Measurements from ENCODE around the gene TMEM198. TPM values are rescaled to one million over a fixed set of nuclear protein-coding genes. Genes with fewer than 3 reads are reported as not detected.
A peak's percentile ranks its signal among the peaks of the same experiment; 100 is the strongest.

The TMEM198 gene
- total and polyA plus RNA-seq, 9 of the 15 experiments (the other 6 are each of a cell fraction or from before 2014, with no cell fraction given), result 0.03 to 3.8 (median 1.0) TPM

DNA sequence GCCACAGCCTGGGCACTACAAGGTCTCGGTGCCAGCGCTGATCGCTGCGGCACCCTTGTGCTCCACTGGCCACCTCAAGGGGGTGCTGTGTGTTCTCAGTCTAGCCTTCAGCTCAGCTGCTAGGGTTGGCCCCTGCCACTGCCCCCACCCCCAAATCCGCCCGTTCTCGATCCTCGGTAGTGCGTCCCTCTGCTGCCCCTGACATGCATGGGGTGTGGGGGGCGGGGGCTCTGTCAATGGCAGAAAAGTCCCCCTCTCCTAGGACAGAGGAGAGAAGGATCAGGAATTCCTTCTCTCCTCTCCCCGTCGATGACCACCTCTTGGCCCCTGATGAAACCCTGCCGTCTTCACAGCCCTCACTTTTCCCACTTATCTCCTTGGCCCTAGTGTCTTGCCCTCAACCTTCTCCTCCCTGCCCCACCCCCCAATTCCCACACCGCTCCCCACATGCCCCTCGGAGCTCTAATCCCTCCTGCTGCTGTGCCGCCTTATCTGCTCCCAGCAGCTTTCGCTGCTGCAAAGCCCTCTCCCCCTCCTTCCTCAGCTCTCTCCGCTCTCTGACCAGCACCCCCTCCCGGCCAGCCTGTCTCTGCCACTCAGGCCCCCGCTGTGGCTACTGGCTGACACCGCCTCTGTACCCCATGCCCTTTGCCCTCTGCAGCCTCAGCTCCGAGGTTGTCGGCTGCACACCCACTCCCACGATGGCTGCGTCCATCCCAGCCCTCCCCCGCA lies 33.9 kb upstream of the TMEM198 start (continued):
- TF ChIP-seq, protein P1, sequence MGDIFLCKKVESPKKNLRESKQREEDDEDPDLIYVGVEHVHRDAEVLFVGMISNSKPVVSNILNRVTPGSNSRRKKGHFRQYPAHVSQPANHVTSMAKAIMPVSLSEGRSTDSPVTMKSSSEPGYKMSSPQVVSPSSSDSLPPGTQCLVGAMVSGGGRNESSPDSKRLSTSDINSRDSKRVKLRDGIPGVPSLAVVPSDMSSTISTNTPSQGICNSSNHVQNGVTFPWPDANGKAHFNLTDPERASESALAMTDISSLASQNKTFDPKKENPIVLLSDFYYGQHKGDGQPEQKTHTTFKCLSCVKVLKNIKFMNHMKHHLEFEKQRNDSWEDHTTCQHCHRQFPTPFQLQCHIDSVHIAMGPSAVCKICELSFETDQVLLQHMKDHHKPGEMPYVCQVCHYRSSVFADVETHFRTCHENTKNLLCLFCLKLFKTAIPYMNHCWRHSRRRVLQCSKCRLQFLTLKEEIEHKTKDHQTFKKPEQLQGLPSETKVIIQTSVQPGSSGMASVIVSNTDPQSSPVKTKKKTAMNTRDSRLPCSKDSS (IDR thresholded peaks at IDR 0.05; ENCODE audit: low read depth, partially characterized antibody), result no peak
- peak; percentile 90 to 92 for TF ChIP-seq ARNT (IDR thresholded peaks at IDR 0.05)
- no peak for TF ChIP-seq ZSCAN32 (CRISPR knock-in tag; IDR thresholded peaks at IDR 0.05)
- TF ChIP-seq PHF8 (IDR thresholded peaks at IDR 0.05; ENCODE audit: borderline replicate concordance, low read length), result no peak
- no peak for TF ChIP-seq E2F3 (CRISPR knock-in tag; IDR thresholded peaks at IDR 0.05)
- TF ChIP-seq POLR2AphosphoS5 (IDR thresholded peaks at IDR 0.05; ENCODE audit: control insufficient read depth, insufficient read depth, low read depth, low read length), result peak; percentile 94
- no peak for TF ChIP-seq KDM5B (IDR thresholded peaks at IDR 0.05; ENCODE audit: insufficient replicate concordance, low read depth, low read length)
- no peak; the same call in 1 of the 2 replicates for TF ChIP-seq DMBX1 (CRISPR knock-in tag; IDR thresholded peaks at IDR 0.05; ENCODE audit: borderline replicate concordance)
- TF ChIP-seq C11orf30 (IDR thresholded peaks at IDR 0.05; ENCODE audit: low read depth), result no peak
- peak; percentile 49; the same call in 1 of the 2 replicates for TF ChIP-seq NFRKB (IDR thresholded peaks at IDR 0.05; ENCODE audit: low read depth)
- TF ChIP-seq EZH2 (IDR thresholded peaks at IDR 0.05; ENCODE audit: borderline replicate concordance, low read depth, low read length), result no peak
- no peak for TF ChIP-seq ZNF232 (CRISPR knock-in tag; IDR thresholded peaks at IDR 0.05)
- TF ChIP-seq, protein P2, sequence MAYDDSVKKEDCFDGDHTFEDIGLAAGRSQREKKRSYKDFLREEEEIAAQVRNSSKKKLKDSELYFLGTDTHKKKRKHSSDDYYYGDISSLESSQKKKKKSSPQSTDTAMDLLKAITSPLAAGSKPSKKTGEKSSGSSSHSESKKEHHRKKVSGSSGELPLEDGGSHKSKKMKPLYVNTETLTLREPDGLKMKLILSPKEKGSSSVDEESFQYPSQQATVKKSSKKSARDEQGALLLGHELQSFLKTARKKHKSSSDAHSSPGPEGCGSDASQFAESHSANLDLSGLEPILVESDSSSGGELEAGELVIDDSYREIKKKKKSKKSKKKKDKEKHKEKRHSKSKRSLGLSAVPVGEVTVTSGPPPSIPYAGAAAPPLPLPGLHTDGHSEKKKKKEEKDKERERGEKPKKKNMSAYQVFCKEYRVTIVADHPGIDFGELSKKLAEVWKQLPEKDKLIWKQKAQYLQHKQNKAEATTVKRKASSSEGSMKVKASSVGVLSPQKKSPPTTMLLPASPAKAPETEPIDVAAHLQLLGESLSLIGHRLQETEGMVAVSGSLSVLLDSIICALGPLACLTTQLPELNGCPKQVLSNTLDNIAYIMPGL (CRISPR knock-in tag; IDR thresholded peaks at IDR 0.05), result no peak
- no peak for TF ChIP-seq SAP30 (IDR thresholded peaks at IDR 0.05; ENCODE audit: borderline replicate concordance, insufficient read depth, low read depth, low read length, poor library complexity, severe bottlenecking)
- no peak for TF ChIP-seq CBX2 (IDR thresholded peaks at IDR 0.05; ENCODE audit: insufficient read depth, low read length, poor library complexity, severe bottlenecking)
- TF ChIP-seq ZNF778 (CRISPR knock-in tag; IDR thresholded peaks at IDR 0.05), result no peak
- TF ChIP-seq, protein P3, sequence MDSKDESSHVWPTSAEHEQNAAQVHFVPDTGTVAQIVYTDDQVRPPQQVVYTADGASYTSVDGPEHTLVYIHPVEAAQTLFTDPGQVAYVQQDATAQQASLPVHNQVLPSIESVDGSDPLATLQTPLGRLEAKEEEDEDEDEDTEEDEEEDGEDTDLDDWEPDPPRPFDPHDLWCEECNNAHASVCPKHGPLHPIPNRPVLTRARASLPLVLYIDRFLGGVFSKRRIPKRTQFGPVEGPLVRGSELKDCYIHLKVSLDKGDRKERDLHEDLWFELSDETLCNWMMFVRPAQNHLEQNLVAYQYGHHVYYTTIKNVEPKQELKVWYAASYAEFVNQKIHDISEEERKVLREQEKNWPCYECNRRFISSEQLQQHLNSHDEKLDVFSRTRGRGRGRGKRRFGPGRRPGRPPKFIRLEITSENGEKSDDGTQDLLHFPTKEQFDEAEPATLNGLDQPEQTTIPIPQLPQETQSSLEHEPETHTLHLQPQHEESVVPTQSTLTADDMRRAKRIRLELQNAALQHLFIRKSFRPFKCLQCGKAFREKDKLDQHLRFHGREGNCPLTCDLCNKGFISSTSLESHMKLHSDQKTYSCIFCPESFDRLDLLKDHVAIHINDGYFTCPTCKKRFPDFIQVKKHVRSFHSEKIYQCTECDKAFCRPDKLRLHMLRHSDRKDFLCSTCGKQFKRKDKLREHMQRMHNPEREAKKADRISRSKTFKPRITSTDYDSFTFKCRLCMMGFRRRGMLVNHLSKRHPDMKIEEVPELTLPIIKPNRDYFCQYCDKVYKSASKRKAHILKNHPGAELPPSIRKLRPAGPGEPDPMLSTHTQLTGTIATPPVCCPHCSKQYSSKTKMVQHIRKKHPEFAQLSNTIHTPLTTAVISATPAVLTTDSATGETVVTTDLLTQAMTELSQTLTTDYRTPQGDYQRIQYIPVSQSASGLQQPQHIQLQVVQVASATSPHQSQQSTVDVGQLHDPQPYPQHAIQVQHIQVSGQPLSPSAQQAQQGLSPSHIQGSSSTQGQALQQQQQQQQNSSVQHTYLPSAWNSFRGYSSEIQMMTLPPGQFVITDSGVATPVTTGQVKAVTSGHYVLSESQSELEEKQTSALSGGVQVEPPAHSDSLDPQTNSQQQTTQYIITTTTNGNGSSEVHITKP (IDR thresholded peaks at IDR 0.05; ENCODE audit: partially characterized antibody), result peak; percentile 36
- TF ChIP-seq ZFPM2 (CRISPR knock-in tag; IDR thresholded peaks at IDR 0.05), result no peak
- peak; percentile 84 for TF ChIP-seq NCOA6 (IDR thresholded peaks at IDR 0.05)

Measured in K562 (cell line).